ENCODE data around the gene MOB3B.

The MOB3B gene

GRCh38 chr9:27540502-27540901 is 10.9 kb upstream of the MOB3B start:
- no peak for DNase-seq

GRCh38 chr9:27539479-27540441 is 10.1 kb upstream of the MOB3B start:
- no peak for DNase-seq

GRCh38 chr9:27538647-27539046 is 9.0 kb upstream of the MOB3B start:
- DNase-seq, result no peak

- no peak for DNase-seq
Observed at GRCh38 chr9:27537756-27538155, 8.1 kb upstream of the MOB3B start.

GRCh38 chr9:27537027-27537435 is 7.4 kb upstream of the MOB3B start:
- DNase-seq, result no peak

GRCh38 chr9:27536168-27536567 is 6.6 kb upstream of the MOB3B start:
- DNase-seq, result no peak

- no peak for DNase-seq
Observed at GRCh38 chr9:27535701-27536118, 6.1 kb upstream of the MOB3B start.

GRCh38 chr9:27534658-27535209 is 5.1 kb upstream of the MOB3B start:
- no peak for DNase-seq

- no peak for DNase-seq
Observed at GRCh38 chr9:27534131-27534530, 4.5 kb upstream of the MOB3B start.

GRCh38 chr9:27533311-27533710 is 3.7 kb upstream of the MOB3B start:
- DNase-seq, result no peak

- no peak for DNase-seq
Observed at GRCh38 chr9:27532046-27532445, 2.4 kb upstream of the MOB3B start.

GRCh38 chr9:27530915-27531755 is 1.5 kb upstream of the MOB3B start:
- DNase-seq, result no peak

- DNase-seq, result no peak
Observed at GRCh38 chr9:27528886-27529315, 713 bp downstream of the MOB3B start.

GRCh38 chr9:27528076-27528885 is 1.3 kb downstream of the MOB3B start:
- no peak for DNase-seq

- no peak for DNase-seq
Observed at GRCh38 chr9:27527702-27528075, 1.9 kb downstream of the MOB3B start.

- DNase-seq, result no peak
Observed at GRCh38 chr9:27524236-27524635, 5.4 kb downstream of the MOB3B start, which contains the start of gene IFNK. IFNK (plus strand) TSS chr9:27524290; CDS start chr9:27524337, 47 bp downstream.

GRCh38 chr9:27523141-27523540 is 6.5 kb downstream of the MOB3B start:
- no peak for DNase-seq

GRCh38 chr9:27520986-27521385 is 8.6 kb downstream of the MOB3B start:
- DNase-seq, result no peak

- no peak for DNase-seq
Observed at GRCh38 chr9:27519466-27520465, 9.8 kb downstream of the MOB3B start.

- no peak for DNase-seq
Observed at GRCh38 chr9:27518809-27519208, 10.8 kb downstream of the MOB3B start.

GRCh38 chr9:27518006-27518405 is 11.6 kb downstream of the MOB3B start:
- DNase-seq, result no peak

Data from NCI-H2171 (cell line).